Measurements from ENCODE around the gene PPP1CA. TPM values are rescaled to one million over a fixed set of nuclear protein-coding genes. Genes with fewer than 3 reads are reported as not detected.

Gene PPP1CA
- total and polyA plus RNA-seq, 4 donors: 87.2 to 178 (median 157) TPM

GRCh38 chr11:67433536-67434394 is 32.1 kb upstream of the PPP1CA start:
- H3K4me3 ChIP-seq: no peak overlapping the region
- WGBS, 2 donors: 88 to 89% methylated on average over 21 to 22 of the region's 22 CpGs
- TF ChIP-seq CTCF (IDR thresholded peaks at IDR 0.05; ENCODE audit: control extremely low read depth, extremely low read depth): no peak
- H3K9ac ChIP-seq (ENCODE audit: insufficient read depth in 1 of 2, low read length in 2 of 2): no peak overlapping the region
- ATAC-seq (ENCODE audit: insufficient read depth, low FRiP score): no peak
- peaks cover 0 to 65% (median 15%) of the 10 kb centered on the region in 4 donors for H3K36me3 ChIP-seq (ENCODE audit: control insufficient read depth in 4 of 4, insufficient read depth in 4 of 4, low read length in 4 of 4)
- H3K9me3 ChIP-seq (ENCODE audit: control insufficient read depth in 4 of 4, insufficient read depth in 3 of 4, low read length in 3 of 4): no peaks in the 10 kb centered on the region
- no peak overlapping the region for H3K27ac ChIP-seq (ENCODE audit: low read depth in 1 of 2, low read length in 1 of 2)
- DNase-seq: no peak
- H3K4me1 ChIP-seq (ENCODE audit: control insufficient read depth in 5 of 5, insufficient read depth in 5 of 5, low read length in 5 of 5): peaks cover 0 to 8% (median 5%) of the 10 kb centered on the region in 5 donors
- no peaks in the 10 kb centered on the region for H3K27me3 ChIP-seq (ENCODE audit: control insufficient read depth in 3 of 3, insufficient read depth in 3 of 3, low read length in 2 of 3)

- H3K9me3 ChIP-seq (ENCODE audit: control insufficient read depth in 4 of 4, insufficient read depth in 3 of 4, low read length in 3 of 4): no peaks in the 10 kb centered on the region
- no peak overlapping the region for H3K27ac ChIP-seq (ENCODE audit: low read depth in 1 of 2, low read length in 1 of 2)
- 90 to 93% methylated on average over 22 of the region's 22 CpGs for WGBS, 2 donors
- H3K4me3 ChIP-seq: no peak overlapping the region
- ATAC-seq (ENCODE audit: insufficient read depth, low FRiP score): no peak
- DNase-seq: no peak
- no peak overlapping the region for H3K9ac ChIP-seq (ENCODE audit: insufficient read depth in 1 of 2, low read length in 2 of 2)
- no peak for TF ChIP-seq CTCF (IDR thresholded peaks at IDR 0.05; ENCODE audit: control extremely low read depth, extremely low read depth)
- peaks cover 0 to 9% (median 5%) of the 10 kb centered on the region in 5 donors for H3K4me1 ChIP-seq (ENCODE audit: control insufficient read depth in 5 of 5, insufficient read depth in 5 of 5, low read length in 5 of 5)
- no peaks in the 10 kb centered on the region for H3K27me3 ChIP-seq (ENCODE audit: control insufficient read depth in 3 of 3, insufficient read depth in 3 of 3, low read length in 2 of 3)
- peaks cover 0 to 55% (median 15%) of the 10 kb centered on the region in 4 donors for H3K36me3 ChIP-seq (ENCODE audit: control insufficient read depth in 4 of 4, insufficient read depth in 4 of 4, low read length in 4 of 4)
Measured at GRCh38 chr11:67432655-67433349, 31.1 kb upstream of the PPP1CA start.

DNA sequence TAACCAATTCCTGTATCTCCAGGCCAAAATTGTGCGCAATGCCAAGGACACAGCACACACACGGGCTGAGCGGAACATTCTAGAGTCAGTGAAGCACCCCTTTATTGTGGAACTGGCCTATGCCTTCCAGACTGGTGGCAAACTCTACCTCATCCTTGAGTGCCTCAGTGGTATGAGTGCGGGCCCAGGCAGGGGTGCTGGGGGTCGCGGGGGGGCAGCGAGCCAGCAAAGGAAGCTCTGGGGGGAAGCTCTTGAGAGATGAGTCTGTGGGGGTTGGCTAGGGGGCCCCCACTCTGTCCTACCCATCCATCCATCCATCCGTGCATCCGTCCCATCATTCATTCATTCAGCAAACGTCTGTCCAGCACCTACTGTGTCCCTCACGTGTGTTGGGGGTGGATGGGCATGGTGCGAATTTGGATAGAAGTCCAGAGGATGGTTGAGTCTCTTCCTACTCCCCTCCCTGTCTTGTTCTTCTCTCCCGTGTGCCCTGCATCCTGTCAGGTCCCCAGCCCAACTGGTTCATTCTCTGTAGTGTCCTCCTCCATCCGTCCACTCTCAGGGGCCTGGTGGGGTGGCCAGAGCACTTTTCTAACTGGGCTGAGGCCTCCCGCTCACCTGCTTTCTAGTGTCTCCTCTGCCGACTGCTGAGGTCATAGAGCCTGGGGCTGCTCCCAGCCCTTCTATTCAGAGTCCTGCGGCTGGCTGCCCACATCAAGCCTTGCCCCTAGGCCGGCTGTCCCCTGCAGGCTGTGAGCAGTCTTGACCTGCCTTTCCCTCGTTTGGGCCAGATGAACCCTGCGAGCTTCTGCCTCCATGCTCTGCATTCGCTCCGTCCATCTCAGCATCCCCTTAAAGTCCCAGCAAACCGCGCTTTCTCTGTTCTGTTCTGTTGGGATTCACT is 29.9 kb upstream of the PPP1CA start:
- ATAC-seq (ENCODE audit: insufficient read depth, low FRiP score): no peak
- H3K27me3 ChIP-seq (ENCODE audit: control insufficient read depth in 3 of 3, insufficient read depth in 3 of 3, low read length in 2 of 3): no peaks in the 10 kb centered on the region
- H3K4me1 ChIP-seq (ENCODE audit: control insufficient read depth in 5 of 5, insufficient read depth in 5 of 5, low read length in 5 of 5): peaks cover 0 to 13% (median 6%) of the 10 kb centered on the region in 5 donors
- DNase-seq: no peak
- WGBS, 2 donors: 92 to 95% methylated on average over 24 of the region's 24 CpGs
- no peak overlapping the region for H3K4me3 ChIP-seq
- H3K9me3 ChIP-seq (ENCODE audit: control insufficient read depth in 4 of 4, insufficient read depth in 3 of 4, low read length in 3 of 4): no peaks in the 10 kb centered on the region
- no peak for TF ChIP-seq CTCF (IDR thresholded peaks at IDR 0.05; ENCODE audit: control extremely low read depth, extremely low read depth)
- peaks cover 0 to 50% (median 15%) of the 10 kb centered on the region in 4 donors for H3K36me3 ChIP-seq (ENCODE audit: control insufficient read depth in 4 of 4, insufficient read depth in 4 of 4, low read length in 4 of 4)
- H3K27ac ChIP-seq (ENCODE audit: low read depth in 1 of 2, low read length in 1 of 2): no peak overlapping the region
- H3K9ac ChIP-seq (ENCODE audit: insufficient read depth in 1 of 2, low read length in 2 of 2): no peak overlapping the region

Data from lung (tissue), 12 donors.